PC-3 (cell line): ENCODE measurements around the gene DRD3.

Experiments used
- CTCF ChIP-seq: fragments of 300-600 bp; sonication (generic); conservative IDR thresholded peaks from 2 replicates; pipeline ENCODE4 v1.5.1; 2017; ENCODE audit warnings: antibody characterized with exemption, low read depth, mild to moderate bottlenecking, low read length
- EZH2 ChIP-seq: fragments of 300-600 bp; sonication (generic); IDR thresholded peaks from one replicate; pipeline ENCODE4 v1.6.1; 2017; ENCODE audit warnings: antibody characterized with exemption, mild to moderate bottlenecking, low read length; ENCODE audit not compliant: unreplicated experiment
- EZH2phosphoT487 ChIP-seq: fragments of 300-600 bp; sonication (generic); IDR thresholded peaks from 2 replicates; pipeline ENCODE4 v1.6.1; 2018; ENCODE audit warnings: mild to moderate bottlenecking, antibody characterized with exemption, low read length, borderline replicate concordance

GRCh38 chr3:114128826-114129225 lies 50.0 kb downstream of the DRD3 start:
- TF ChIP-seq EZH2, result no peak
- TF ChIP-seq CTCF, result no peak
- TF ChIP-seq EZH2phosphoT487, result no peak
